Fibroblast of pulmonary artery (primary cell): ENCODE measurements around the gene PODNL1.
"Not testable (repeated sequence)": the region's sequence is repeated elsewhere in the genome, so short reads cannot be mapped to it uniquely, and the experiment has no call there.

Experiments
- DNase-seq: peaks from one replicate; pipeline ENCODE4 v3.0.0-alpha.2; 2010; ENCODE audit warnings: low read depth
- H3K4me3 ChIP-seq: replicated peaks from 2 replicates; pipeline ENCODE4 v1.5.1; 2011; ENCODE audit warnings: low read depth, mild to moderate bottlenecking, control low read depth, low read length, moderate library complexity
- CTCF ChIP-seq: IDR thresholded peaks from 2 replicates; pipeline ENCODE4 v1.5.1; 2011; ENCODE audit warnings: mild to moderate bottlenecking, control low read depth, low read length, inconsistent platforms; ENCODE audit errors: missing control alignments

PODNL1 gene

GRCh38 chr19:13979686-13980085 lies 41.5 kb upstream of the PODNL1 start:
- no peak for TF ChIP-seq CTCF
- DNase-seq, result no peak
- H3K4me3 ChIP-seq, result no peak overlapping the region

GRCh38 chr19:13979244-13979615 lies 41.0 kb upstream of the PODNL1 start:
- DNase-seq, result no peak
- TF ChIP-seq CTCF, result no peak
- H3K4me3 ChIP-seq, result no peak overlapping the region

GRCh38 chr19:13978351-13979243 lies 40.4 kb upstream of the PODNL1 start:
- no peak overlapping the region for H3K4me3 ChIP-seq
- DNase-seq, result peak; percentile 43
- no peak for TF ChIP-seq CTCF

- no peak for DNase-seq
- no peak overlapping the region for H3K4me3 ChIP-seq
- TF ChIP-seq CTCF, result no peak
Measured at GRCh38 chr19:13977803-13978202, 39.6 kb upstream of the PODNL1 start.

GRCh38 chr19:13976446-13976845 lies 38.2 kb upstream of the PODNL1 start:
- no peak for TF ChIP-seq CTCF
- DNase-seq, result no peak
- H3K4me3 ChIP-seq, result no peak overlapping the region

- TF ChIP-seq CTCF, result no peak
- no peak for DNase-seq
- H3K4me3 ChIP-seq, result no peak overlapping the region
Measured at GRCh38 chr19:13975870-13976269, 37.7 kb upstream of the PODNL1 start.

GRCh38 chr19:13974073-13974472 lies 35.9 kb upstream of the PODNL1 start:
- DNase-seq, result peak; percentile 23
- no peak for TF ChIP-seq CTCF
- no peak overlapping the region for H3K4me3 ChIP-seq

- DNase-seq, H3K4me3 ChIP-seq: not testable (repeated sequence)
Measured at GRCh38 chr19:13973479-13973878, 35.3 kb upstream of the PODNL1 start.
